Activated CD4-positive, alpha-beta memory T cell treated with anti-CD3 and anti-CD28 coated beads for 36 hours (primary cell): ENCODE results near the gene ATP2A2. TPM values are rescaled to one million over a fixed set of nuclear protein-coding genes. Genes with fewer than 3 reads are reported as not detected.

Source experiments
- CTCF ChIA-PET: fragments of 350-600 bp; sonication (Branson Sonifier 250); formaldehyde crosslinking; loops from one replicate; lab custom pipeline; 2021; ENCODE audit warnings: antibody characterized with exemption, inconsistent platforms; lab: Charles Lee
- POLR2A ChIA-PET: fragments of 350-600 bp; sonication (Branson Sonifier 250); formaldehyde crosslinking; loops from one replicate; lab custom pipeline; 2021; ENCODE audit warnings: antibody characterized with exemption; lab: Charles Lee
- DNase-seq: peaks from one replicate; pipeline ENCODE4 v3.0.0-alpha.2; 2020
- H3K27ac Mint-ChIP-seq: one replicate; pipeline ENCODE4 v1.8.0; 2021; ENCODE audit warnings: mixed read lengths
- H3K27me3 Mint-ChIP-seq: one replicate; pipeline ENCODE4 v1.8.0; 2021; ENCODE audit warnings: mixed read lengths
- H3K36me3 Mint-ChIP-seq: one replicate; pipeline ENCODE4 v1.8.0; 2021; ENCODE audit warnings: mixed read lengths
- H3K4me1 Mint-ChIP-seq: one replicate; pipeline ENCODE4 v1.8.0; 2021; ENCODE audit warnings: low read depth, mixed read lengths
- H3K4me3 Mint-ChIP-seq: one replicate; pipeline ENCODE4 v1.8.0; 2021; ENCODE audit warnings: mild to moderate bottlenecking, mixed read lengths
- H3K9me3 Mint-ChIP-seq: one replicate; pipeline ENCODE4 v1.8.0; 2021; ENCODE audit warnings: mixed read lengths
- intact Hi-C: fragments of 100-400 bp; cut with micrococcal nuclease; formaldehyde crosslinking; loops from one replicate; pipeline ENCODE4 v1.15.1; 2023
- total RNA-seq, 2 experiments: library from RNA; stranded (reverse); gene quantifications; one replicate each; pipeline ENCODE4 v1.2.3, GENCODE V29; 2021

ATP2A2 gene
- total RNA-seq: 100 to 1,000 TPM; 144 to 152 TPM

- POLR2A ChIA-PET: interaction anchor here (0.6 to 1.7 kb wide), 13 partner anchors 8 to 188 kb away, joined by 3 to 7 read pairs (median 5); partner anchors contain the start of genes FAM216A, GPN3 and IFT81
- Mint-ChIP-seq H3K27me3 (no peaks in the 10 kb centered on the region), H3K27ac (peak within 1 kb of the TSS; percentile 87), H3K4me3 (peak within 1 kb of the TSS; percentile 90), H3K36me3 (peaks cover 33% of the 10 kb centered on the region), H3K4me1 (peaks cover 35% of the 10 kb centered on the region), H3K9me3 (no peaks in the 10 kb centered on the region)
- CTCF ChIA-PET: interaction anchor here (0.6 to 1.9 kb wide), 5 partner anchors 16 to 188 kb away, joined by 3 to 18 read pairs (median 3); partner anchors contain the start of gene FAM216A
- intact Hi-C loops: loop anchor here (1.0 to 10.0 kb wide), 4 partner anchors 151 to 396 kb away; partner anchors contain the start of genes ANKRD13A, GIT2, GLTP and IFT81
- DNase-seq: peak; percentile 92
Measured at GRCh38 chr12:110280779-110281548, at the start of gene ATP2A2. ATP2A2 (plus strand) TSS chr12:110281247; CDS start chr12:110281790, 543 bp downstream.

- H3K9me3 Mint-ChIP-seq: no peaks in the 10 kb centered on the region
- POLR2A ChIA-PET: no interaction called here
Measured at GRCh38 chr12:110233212-110233903, 47.7 kb upstream of the ATP2A2 start.

GRCh38 chr12:110234331-110234751, 46.7 kb upstream of the ATP2A2 start:
- DNase-seq: no peak
- ChIA-PET CTCF (no interaction called here), POLR2A (no interaction called here)
- H3K27me3 Mint-ChIP-seq: peaks cover 2% of the 10 kb centered on the region
- intact Hi-C loops: no loop called here
- H3K36me3 Mint-ChIP-seq: no peaks in the 10 kb centered on the region
- no peak overlapping the region for H3K4me3 Mint-ChIP-seq
- H3K9me3 Mint-ChIP-seq: no peaks in the 10 kb centered on the region
- no peak overlapping the region for H3K27ac Mint-ChIP-seq
- no peaks in the 10 kb centered on the region for H3K4me1 Mint-ChIP-seq

More at GRCh38 chr12:110233212-110233903, 47.7 kb upstream of the ATP2A2 start:
- peaks cover 2% of the 10 kb centered on the region for H3K27me3 Mint-ChIP-seq
- H3K4me1 Mint-ChIP-seq: no peaks in the 10 kb centered on the region
- intact Hi-C loops: no loop called here
- CTCF ChIA-PET: interaction anchor here (1.3 kb wide), 1 partner anchor 11 kb away, joined by 5 read pairs; no protein-coding TSS in a partner anchor
- no peaks in the 10 kb centered on the region for H3K36me3 Mint-ChIP-seq
- H3K27ac Mint-ChIP-seq: no peak overlapping the region
- no peak for DNase-seq
- H3K4me3 Mint-ChIP-seq: no peak overlapping the region

GRCh38 chr12:110234755-110235154, 46.3 kb upstream of the ATP2A2 start:
- ChIA-PET CTCF (no interaction called here), POLR2A (no interaction called here)
- Mint-ChIP-seq H3K9me3 (no peaks in the 10 kb centered on the region), H3K27me3 (peaks cover 2% of the 10 kb centered on the region), H3K36me3 (no peaks in the 10 kb centered on the region), H3K4me1 (no peaks in the 10 kb centered on the region), H3K4me3 (no peak overlapping the region), H3K27ac (no peak overlapping the region)
- intact Hi-C loops: no loop called here
- DNase-seq: no peak

GRCh38 chr12:110235383-110235782, 45.7 kb upstream of the ATP2A2 start:
- Mint-ChIP-seq H3K4me1 (no peaks in the 10 kb centered on the region), H3K9me3 (no peaks in the 10 kb centered on the region), H3K27me3 (peaks cover 2% of the 10 kb centered on the region), H3K36me3 (no peaks in the 10 kb centered on the region), H3K27ac (no peak overlapping the region), H3K4me3 (no peak overlapping the region)
- intact Hi-C loops: no loop called here
- POLR2A ChIA-PET: no interaction called here
- CTCF ChIA-PET: no interaction called here
- no peak for DNase-seq

- no peak for DNase-seq
- Mint-ChIP-seq H3K9me3 (no peaks in the 10 kb centered on the region), H3K4me3 (no peak overlapping the region), H3K27me3 (no peaks in the 10 kb centered on the region), H3K27ac (no peak overlapping the region), H3K4me1 (no peaks in the 10 kb centered on the region), H3K36me3 (no peaks in the 10 kb centered on the region)
- POLR2A ChIA-PET: no interaction called here
- CTCF ChIA-PET: interaction anchor here (0.9 kb wide), 1 partner anchor 144 kb away, joined by 3 read pairs; no protein-coding TSS in a partner anchor
- intact Hi-C loops: no loop called here
Measured at GRCh38 chr12:110243227-110243626, 37.8 kb upstream of the ATP2A2 start.

GRCh38 chr12:110244372-110244771, 36.7 kb upstream of the ATP2A2 start:
- intact Hi-C loops: no loop called here
- no peaks in the 10 kb centered on the region for H3K27me3 Mint-ChIP-seq
- H3K36me3 Mint-ChIP-seq: no peaks in the 10 kb centered on the region
- POLR2A ChIA-PET: no interaction called here
- H3K27ac Mint-ChIP-seq: no peak overlapping the region
- H3K9me3 Mint-ChIP-seq: no peaks in the 10 kb centered on the region
- no peaks in the 10 kb centered on the region for H3K4me1 Mint-ChIP-seq
- CTCF ChIA-PET: interaction anchor here (0.7 to 3.4 kb wide), 7 partner anchors 11 to 145 kb away, joined by 3 to 19 read pairs (median 5); partner anchors contain the start of gene IFT81
- DNase-seq: no peak
- no peak overlapping the region for H3K4me3 Mint-ChIP-seq

GRCh38 chr12:110244829-110245228, 36.2 kb upstream of the ATP2A2 start:
- H3K27ac Mint-ChIP-seq: no peak overlapping the region
- DNase-seq: no peak
- H3K4me3 Mint-ChIP-seq: no peak overlapping the region
- POLR2A ChIA-PET: no interaction called here
- no peaks in the 10 kb centered on the region for H3K4me1 Mint-ChIP-seq
- H3K9me3 Mint-ChIP-seq: no peaks in the 10 kb centered on the region
- intact Hi-C loops: loop anchor here (1.0 kb wide), 1 partner anchor 145 kb away; no protein-coding TSS in a partner anchor
- CTCF ChIA-PET: interaction anchor here (0.7 to 3.4 kb wide), 7 partner anchors 12 to 145 kb away, joined by 3 to 19 read pairs (median 5); partner anchors contain the start of gene IFT81
- H3K27me3 Mint-ChIP-seq: no peaks in the 10 kb centered on the region
- H3K36me3 Mint-ChIP-seq: no peaks in the 10 kb centered on the region

GRCh38 chr12:110245369-110245772, 35.7 kb upstream of the ATP2A2 start:
- POLR2A ChIA-PET: no interaction called here
- Mint-ChIP-seq H3K27me3 (no peaks in the 10 kb centered on the region), H3K4me1 (no peaks in the 10 kb centered on the region), H3K4me3 (no peak overlapping the region), H3K27ac (no peak overlapping the region), H3K36me3 (no peaks in the 10 kb centered on the region), H3K9me3 (no peaks in the 10 kb centered on the region)
- intact Hi-C loops: loop anchor here (1.0 kb wide), 1 partner anchor 145 kb away; no protein-coding TSS in a partner anchor
- CTCF ChIA-PET: interaction anchor here (0.9 to 3.4 kb wide), 7 partner anchors 11 to 186 kb away, joined by 3 to 19 read pairs (median 5); no protein-coding TSS in a partner anchor
- peak; percentile 58 for DNase-seq

- no peaks in the 10 kb centered on the region for H3K9me3 Mint-ChIP-seq
- no peaks in the 10 kb centered on the region for H3K4me1 Mint-ChIP-seq
- CTCF ChIA-PET: interaction anchor here (1.1 to 3.4 kb wide), 4 partner anchors 10 to 155 kb away, joined by 3 to 19 read pairs (median 6); no protein-coding TSS in a partner anchor
- intact Hi-C loops: no loop called here
- POLR2A ChIA-PET: no interaction called here
- no peak for DNase-seq
- no peaks in the 10 kb centered on the region for H3K27me3 Mint-ChIP-seq
- H3K36me3 Mint-ChIP-seq: no peaks in the 10 kb centered on the region
- H3K27ac Mint-ChIP-seq: no peak overlapping the region
- no peak overlapping the region for H3K4me3 Mint-ChIP-seq
Measured at GRCh38 chr12:110246636-110247339, 34.3 kb upstream of the ATP2A2 start.

- H3K4me1 Mint-ChIP-seq: no peaks in the 10 kb centered on the region
- H3K27me3 Mint-ChIP-seq: no peaks in the 10 kb centered on the region
- no peaks in the 10 kb centered on the region for H3K36me3 Mint-ChIP-seq
- POLR2A ChIA-PET: no interaction called here
- H3K27ac Mint-ChIP-seq: no peak overlapping the region
- no peak overlapping the region for H3K4me3 Mint-ChIP-seq
- H3K9me3 Mint-ChIP-seq: no peaks in the 10 kb centered on the region
- DNase-seq: no peak
- intact Hi-C loops: no loop called here
- CTCF ChIA-PET: interaction anchor here (0.5 to 3.4 kb wide), 3 partner anchors 142 to 148 kb away, joined by 3 to 19 read pairs (median 6); no protein-coding TSS in a partner anchor
Measured at GRCh38 chr12:110247340-110248095, 33.5 kb upstream of the ATP2A2 start.
